NCI-H146 treated with DMSO at 0.1 percent for 48 hours (cell line): Measurements from ENCODE around the gene EML6.

ENCODE experiments used
- DNase-seq: peaks from one replicate; lab custom pipeline; 2025; ENCODE audit not compliant: unreplicated experiment; lab: John Stamatoyannopoulos, UW

EML6 gene

GRCh38 chr2:54755641-54756326 lies 32.3 kb downstream of the EML6 start:
- no peak for DNase-seq

- no peak for DNase-seq
Observed at GRCh38 chr2:54757500-54757899, 34.0 kb downstream of the EML6 start.

- no peak for DNase-seq
Observed at GRCh38 chr2:54758951-54759350, 35.5 kb downstream of the EML6 start.

GRCh38 chr2:54760310-54760709 lies 36.8 kb downstream of the EML6 start:
- no peak for DNase-seq

- DNase-seq: no peak
Observed at GRCh38 chr2:54763636-54764291, 40.3 kb downstream of the EML6 start.

GRCh38 chr2:54767921-54768320 lies 44.5 kb downstream of the EML6 start:
- DNase-seq: no peak

GRCh38 chr2:54768772-54769428 lies 45.4 kb downstream of the EML6 start:
- no peak for DNase-seq

GRCh38 chr2:54770211-54770610 lies 46.7 kb downstream of the EML6 start:
- no peak for DNase-seq

- DNase-seq: no peak
Observed at GRCh38 chr2:54770676-54771075, 47.2 kb downstream of the EML6 start.

- DNase-seq: no peak
Observed at GRCh38 chr2:54771166-54771885, 47.9 kb downstream of the EML6 start.

- DNase-seq: no peak
Observed at GRCh38 chr2:54772110-54772509, 48.6 kb downstream of the EML6 start.

- no peak for DNase-seq
Observed at GRCh38 chr2:54772531-54772930, 49.1 kb downstream of the EML6 start.

- DNase-seq: no peak
Observed at GRCh38 chr2:54773233-54773632, 49.8 kb downstream of the EML6 start.

GRCh38 chr2:54773838-54774237 lies 50.4 kb downstream of the EML6 start:
- DNase-seq: no peak

- DNase-seq: no peak
Observed at GRCh38 chr2:54775710-54776109, 52.2 kb downstream of the EML6 start.

GRCh38 chr2:54776494-54776893 lies 53.0 kb downstream of the EML6 start:
- no peak for DNase-seq

GRCh38 chr2:54783349-54783748 lies 59.9 kb downstream of the EML6 start:
- no peak for DNase-seq

GRCh38 chr2:54787270-54787669 lies 63.8 kb downstream of the EML6 start:
- DNase-seq: no peak

GRCh38 chr2:54787755-54788366 lies 64.4 kb downstream of the EML6 start:
- DNase-seq: no peak

GRCh38 chr2:54789878-54790277 lies 66.4 kb downstream of the EML6 start:
- no peak for DNase-seq

- DNase-seq: no peak
Observed at GRCh38 chr2:54791831-54792230, 68.4 kb downstream of the EML6 start.
